K562 (cell line): ENCODE results near the gene GDF15. TPM values are rescaled to one million over a fixed set of nuclear protein-coding genes. Genes with fewer than 3 reads are reported as not detected.

Source experiments
- ATF1 ChIP-seq, 2 experiments: fragments of 450-650 bp in 1 of 2; IDR thresholded peaks; 2 replicates each; pipeline ENCODE4 v1.6.1; 2016; ENCODE audit warnings: missing compliant biosample characterization in 1 of 2, missing genetic modification characterization in 1 of 2
- CHCHD3 ChIP-seq: fragments of 250-450 bp; sonication (Bioruptor Pico); IDR thresholded peaks from 2 replicates; pipeline ENCODE4 v2.1.2; 2022; ENCODE audit warnings: mild to moderate bottlenecking
- E2F3 ChIP-seq: fragments of 250-450 bp; sonication (Bioruptor Pico); IDR thresholded peaks from 2 replicates; pipeline ENCODE4 v1.4.0; 2020; ENCODE audit warnings: mild to moderate bottlenecking
- FOXA1 ChIP-seq: fragments of 450-650 bp; IDR thresholded peaks from 2 replicates; pipeline ENCODE4 v1.6.1; 2016; ENCODE audit warnings: mild to moderate bottlenecking, borderline replicate concordance
- GATA2 ChIP-seq: sonication (generic); formaldehyde crosslinking; IDR thresholded peaks from 2 replicates; pipeline ENCODE4 v1.4.0; 2020; ENCODE audit warnings: mild to moderate bottlenecking, missing genetic modification reagents
- HDGF ChIP-seq: fragments of 450-650 bp; IDR thresholded peaks from 2 replicates; pipeline ENCODE4 v1.6.1; 2016
- HNRNPL ChIP-seq: fragments of 200-400 bp; formaldehyde crosslinking; IDR thresholded peaks from 2 replicates; pipeline ENCODE4 v1.6.1; 2017; ENCODE audit warnings: low read depth, mild to moderate bottlenecking, low read length
- MXI1 ChIP-seq: IDR thresholded peaks from 2 replicates; pipeline ENCODE4 v1.6.1; 2011; ENCODE audit warnings: low read depth, mild to moderate bottlenecking, improper control_type of control experiment, low read length
- NFE2L1 ChIP-seq: fragments of 450-650 bp; IDR thresholded peaks from 2 replicates; pipeline ENCODE4 v1.6.1; 2016; ENCODE audit warnings: missing genetic modification characterization, low read depth, mild to moderate bottlenecking, missing compliant biosample characterization, moderate library complexity, borderline replicate concordance
- PCBP1 ChIP-seq: fragments of 200-400 bp; formaldehyde crosslinking; IDR thresholded peaks from 2 replicates; pipeline ENCODE4 v1.6.1; 2018; ENCODE audit warnings: mild to moderate bottlenecking, low read depth, low read length; ENCODE audit not compliant: poor library complexity, severe bottlenecking
- PHF20 ChIP-seq: fragments of 450-650 bp; IDR thresholded peaks from 2 replicates; pipeline ENCODE4 v1.6.1; 2018; ENCODE audit not compliant: partially characterized antibody
- POLR2AphosphoS2 ChIP-seq: IDR thresholded peaks from 2 replicates; pipeline ENCODE4 v1.6.1; 2012; ENCODE audit warnings: low read length, improper control_type of control experiment
- POLR2H ChIP-seq: IDR thresholded peaks from 2 replicates; pipeline ENCODE4 v1.6.1; 2016; ENCODE audit warnings: missing genetic modification characterization, low read depth, mild to moderate bottlenecking, control low read depth, missing compliant biosample characterization, moderate library complexity
- PTRF ChIP-seq: fragments of 450-650 bp; IDR thresholded peaks from 2 replicates; pipeline ENCODE4 v1.6.1; 2016; ENCODE audit warnings: mild to moderate bottlenecking, missing genetic modification characterization, missing compliant biosample characterization
- ZNF184 ChIP-seq: sonication (generic); formaldehyde crosslinking; IDR thresholded peaks from 2 replicates; pipeline ENCODE4 v1.5.0; 2020; ENCODE audit warnings: missing genetic modification reagents
- ZNF212 ChIP-seq: fragments of 450-650 bp; formaldehyde crosslinking; IDR thresholded peaks from 2 replicates; pipeline ENCODE4 v1.4.0; 2020; ENCODE audit warnings: mild to moderate bottlenecking
- ZNF830 ChIP-seq: fragments of 250-450 bp; sonication (Bioruptor Pico); IDR thresholded peaks from 2 replicates; pipeline ENCODE4 v1.5.0; 2021; ENCODE audit warnings: mild to moderate bottlenecking
- polyA plus RNA-seq, 8 experiments: library from polyadenylated mRNA; depleted of rRNA in 4 of 8; stranded (reverse) in 5 of 8; unstranded in 3 of 8; fragments of >200 nt; fragmentation: Nextera tagmentation in 2 of 8; fragmentation: Illumina TruSeq in 1 of 8; extraction: Ambion mirVana in 2 of 8; extraction: Trizol in 1 of 8; gene quantifications; 2 replicates each; pipeline versions ENCODE4 v1.2.1 to v1.2.3, GENCODE V29; 2011 to 2014; ENCODE audit warnings: inconsistent platforms in 1 of 8, missing spikeins in 1 of 8
- total RNA-seq, 7 experiments: library from RNA; depleted of rRNA in 6 of 7; stranded (reverse); fragments of >200 nt in 6 of 7; fragmentation: Illumina TruSeq in 2 of 7; extraction: Trizol in 2 of 7; gene quantifications; 2 replicates each; pipeline versions ENCODE4 v1.2.1 to v1.2.3, GENCODE V29; 2011 to 2021; ENCODE audit warnings: low replicate concordance in 1 of 7
- TF ChIP-seq, protein P1 (sequence below), 2 experiments: IDR thresholded peaks; 2 replicates each; pipeline ENCODE4 v1.6.1; 2012; ENCODE audit warnings: improper control_type of control experiment in 2 of 2, low read depth in 2 of 2, low read length in 2 of 2, borderline replicate concordance in 1 of 2
- TF ChIP-seq, protein P2 (sequence below): fragments of 450-650 bp; IDR thresholded peaks from 2 replicates; pipeline ENCODE4 v1.6.1; 2016
- TF ChIP-seq, protein P3 (sequence below): IDR thresholded peaks from 2 replicates; pipeline ENCODE4 v1.6.1; 2011; ENCODE audit warnings: borderline replicate concordance, low read depth, mild to moderate bottlenecking, moderate library complexity, low read length; ENCODE audit not compliant: insufficient read depth, poor library complexity, severe bottlenecking
- TF ChIP-seq, protein P4 (sequence below): fragments of 200-800 bp; sonication (Bioruptor generic); IDR thresholded peaks from 2 replicates; pipeline ENCODE4 v1.6.1; 2017; ENCODE audit warnings: missing genetic modification characterization, missing compliant biosample characterization

The GDF15 gene
- total and polyA plus RNA-seq, 9 of the 15 experiments (the other 6 are each of a cell fraction or from before 2014, with no cell fraction given), result 2.3 to 82.4 (median 12.5) TPM

DNA sequence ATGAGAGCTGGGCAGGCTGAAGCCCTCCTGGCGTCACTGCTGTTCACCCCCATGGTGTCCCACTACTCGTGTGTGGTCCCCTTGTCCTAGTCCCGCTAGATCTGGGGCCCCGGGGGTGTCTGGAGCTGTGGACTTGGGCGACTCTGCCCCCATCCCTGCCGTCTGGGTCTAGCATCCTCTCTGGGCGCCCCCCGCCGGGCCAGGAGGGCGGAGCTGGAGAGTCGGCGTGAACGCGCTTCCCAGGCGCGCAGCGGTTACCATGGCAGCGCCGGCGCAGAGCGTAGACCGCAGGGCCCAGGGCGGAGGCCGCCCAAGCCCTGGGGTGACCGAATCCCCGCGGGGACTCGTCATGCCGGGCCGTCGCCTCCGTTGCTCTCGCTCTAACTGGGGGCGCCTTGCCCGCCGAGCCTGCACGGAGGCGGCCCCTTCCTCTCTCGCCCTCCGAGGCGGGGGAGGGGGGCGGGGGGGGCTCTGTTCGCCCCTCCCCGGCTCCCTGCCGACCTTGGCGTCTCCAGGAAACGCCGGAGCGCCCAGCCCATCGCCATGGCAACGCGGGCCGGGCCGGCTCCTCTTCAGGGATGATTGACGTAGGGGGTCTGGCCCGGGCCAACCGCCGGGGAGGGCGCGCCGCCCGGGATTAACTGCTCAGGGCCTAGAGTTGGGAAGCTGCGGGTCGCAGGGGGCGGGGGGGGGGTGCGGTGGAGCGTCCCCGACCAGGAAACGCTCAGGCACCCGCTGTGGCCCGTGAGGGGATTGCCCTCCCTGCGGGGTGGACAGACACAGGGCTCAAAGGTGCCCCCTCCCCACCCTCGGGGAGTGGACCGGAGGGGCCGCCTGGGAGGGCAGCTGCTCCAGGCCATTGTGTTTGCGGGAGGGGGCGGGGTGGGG lies 43.1 kb downstream of the GDF15 start (continued):
- TF ChIP-seq GATA2 (CRISPR knock-in tag) (no peak), FOXA1 (no peak), ATF1 (CRISPR knock-in tag; IDR thresholded peaks at IDR 0.05) (no peak), ATF1 (tag; IDR thresholded peaks at IDR 0.05) (peak; percentile 52), MXI1 (peak; percentile 90), PTRF (tag) (no peak), HDGF (no peak), CHCHD3 (CRISPR knock-in tag) (no peak), HNRNPL (peak; percentile 64), ZNF184 (no peak), ZNF830 (CRISPR knock-in tag) (no peak), E2F3 (CRISPR knock-in tag) (no peak), POLR2AphosphoS2 (peak; percentile 33; the same call in 1 of the 2 replicates), PCBP1 (peak; percentile 84), NFE2L1 (tag) (no peak), PHF20 (no peak), ZNF212 (CRISPR knock-in tag) (no peak), POLR2H (tag) (no peak)
- TF ChIP-seq, protein P1, sequence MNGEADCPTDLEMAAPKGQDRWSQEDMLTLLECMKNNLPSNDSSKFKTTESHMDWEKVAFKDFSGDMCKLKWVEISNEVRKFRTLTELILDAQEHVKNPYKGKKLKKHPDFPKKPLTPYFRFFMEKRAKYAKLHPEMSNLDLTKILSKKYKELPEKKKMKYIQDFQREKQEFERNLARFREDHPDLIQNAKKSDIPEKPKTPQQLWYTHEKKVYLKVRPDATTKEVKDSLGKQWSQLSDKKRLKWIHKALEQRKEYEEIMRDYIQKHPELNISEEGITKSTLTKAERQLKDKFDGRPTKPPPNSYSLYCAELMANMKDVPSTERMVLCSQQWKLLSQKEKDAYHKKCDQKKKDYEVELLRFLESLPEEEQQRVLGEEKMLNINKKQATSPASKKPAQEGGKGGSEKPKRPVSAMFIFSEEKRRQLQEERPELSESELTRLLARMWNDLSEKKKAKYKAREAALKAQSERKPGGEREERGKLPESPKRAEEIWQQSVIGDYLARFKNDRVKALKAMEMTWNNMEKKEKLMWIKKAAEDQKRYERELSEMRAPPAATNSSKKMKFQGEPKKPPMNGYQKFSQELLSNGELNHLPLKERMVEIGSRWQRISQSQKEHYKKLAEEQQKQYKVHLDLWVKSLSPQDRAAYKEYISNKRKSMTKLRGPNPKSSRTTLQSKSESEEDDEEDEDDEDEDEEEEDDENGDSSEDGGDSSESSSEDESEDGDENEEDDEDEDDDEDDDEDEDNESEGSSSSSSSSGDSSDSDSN (IDR thresholded peaks at IDR 0.05; ENCODE audit: borderline replicate concordance in 1 of 2, low read depth in 2 of 2, low read length in 2 of 2), result 0 out of 4 replicates have a peak, but pooled peaks of 1 of the 2 experiments have one; percentile 52
- TF ChIP-seq, protein P2, sequence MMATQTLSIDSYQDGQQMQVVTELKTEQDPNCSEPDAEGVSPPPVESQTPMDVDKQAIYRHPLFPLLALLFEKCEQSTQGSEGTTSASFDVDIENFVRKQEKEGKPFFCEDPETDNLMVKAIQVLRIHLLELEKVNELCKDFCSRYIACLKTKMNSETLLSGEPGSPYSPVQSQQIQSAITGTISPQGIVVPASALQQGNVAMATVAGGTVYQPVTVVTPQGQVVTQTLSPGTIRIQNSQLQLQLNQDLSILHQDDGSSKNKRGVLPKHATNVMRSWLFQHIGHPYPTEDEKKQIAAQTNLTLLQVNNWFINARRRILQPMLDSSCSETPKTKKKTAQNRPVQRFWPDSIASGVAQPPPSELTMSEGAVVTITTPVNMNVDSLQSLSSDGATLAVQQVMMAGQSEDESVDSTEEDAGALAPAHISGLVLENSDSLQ, result peak; percentile 98
- TF ChIP-seq, protein P3, sequence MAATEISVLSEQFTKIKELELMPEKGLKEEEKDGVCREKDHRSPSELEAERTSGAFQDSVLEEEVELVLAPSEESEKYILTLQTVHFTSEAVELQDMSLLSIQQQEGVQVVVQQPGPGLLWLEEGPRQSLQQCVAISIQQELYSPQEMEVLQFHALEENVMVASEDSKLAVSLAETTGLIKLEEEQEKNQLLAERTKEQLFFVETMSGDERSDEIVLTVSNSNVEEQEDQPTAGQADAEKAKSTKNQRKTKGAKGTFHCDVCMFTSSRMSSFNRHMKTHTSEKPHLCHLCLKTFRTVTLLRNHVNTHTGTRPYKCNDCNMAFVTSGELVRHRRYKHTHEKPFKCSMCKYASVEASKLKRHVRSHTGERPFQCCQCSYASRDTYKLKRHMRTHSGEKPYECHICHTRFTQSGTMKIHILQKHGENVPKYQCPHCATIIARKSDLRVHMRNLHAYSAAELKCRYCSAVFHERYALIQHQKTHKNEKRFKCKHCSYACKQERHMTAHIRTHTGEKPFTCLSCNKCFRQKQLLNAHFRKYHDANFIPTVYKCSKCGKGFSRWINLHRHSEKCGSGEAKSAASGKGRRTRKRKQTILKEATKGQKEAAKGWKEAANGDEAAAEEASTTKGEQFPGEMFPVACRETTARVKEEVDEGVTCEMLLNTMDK, result peak; percentile 58
- TF ChIP-seq, protein P4, sequence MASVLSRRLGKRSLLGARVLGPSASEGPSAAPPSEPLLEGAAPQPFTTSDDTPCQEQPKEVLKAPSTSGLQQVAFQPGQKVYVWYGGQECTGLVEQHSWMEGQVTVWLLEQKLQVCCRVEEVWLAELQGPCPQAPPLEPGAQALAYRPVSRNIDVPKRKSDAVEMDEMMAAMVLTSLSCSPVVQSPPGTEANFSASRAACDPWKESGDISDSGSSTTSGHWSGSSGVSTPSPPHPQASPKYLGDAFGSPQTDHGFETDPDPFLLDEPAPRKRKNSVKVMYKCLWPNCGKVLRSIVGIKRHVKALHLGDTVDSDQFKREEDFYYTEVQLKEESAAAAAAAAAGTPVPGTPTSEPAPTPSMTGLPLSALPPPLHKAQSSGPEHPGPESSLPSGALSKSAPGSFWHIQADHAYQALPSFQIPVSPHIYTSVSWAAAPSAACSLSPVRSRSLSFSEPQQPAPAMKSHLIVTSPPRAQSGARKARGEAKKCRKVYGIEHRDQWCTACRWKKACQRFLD (CRISPR knock-in tag), result 0 out of 2 replicates have a peak, but pooled peaks have one; percentile 47
